Muscle layer of duodenum (tissue), 2 donors: Measurements from ENCODE around the gene PLOD3.

ENCODE experiments used
- H3K27ac ChIP-seq: one replicate; pipeline ENCODE4 v1.7.0; 2013; ENCODE audit warnings: mild to moderate bottlenecking, low read length
- H3K27me3 ChIP-seq: one replicate; pipeline ENCODE4 v1.7.0; 2013; ENCODE audit warnings: low read depth, mild to moderate bottlenecking, control low read depth, low read length
- H3K36me3 ChIP-seq, 2 donors: one replicate each; pipeline ENCODE4 v1.7.0; 2013; ENCODE audit warnings: low read length in 2 of 2, control low read depth in 1 of 2, mild to moderate bottlenecking in 1 of 2; ENCODE audit not compliant: insufficient read depth in 2 of 2, control insufficient read depth in 1 of 2
- H3K4me1 ChIP-seq, 2 donors: one replicate each; pipeline ENCODE4 v1.7.0; 2013; ENCODE audit warnings: low read length in 2 of 2, mild to moderate bottlenecking in 2 of 2, control low read depth in 1 of 2, moderate library complexity in 1 of 2; ENCODE audit not compliant: insufficient read depth in 2 of 2, control insufficient read depth in 1 of 2
- H3K4me3 ChIP-seq, 2 donors: one replicate each; pipeline ENCODE4 v1.7.0; 2013; ENCODE audit warnings: low read length in 2 of 2, low read depth in 1 of 2, mild to moderate bottlenecking in 1 of 2
- H3K9me3 ChIP-seq, 2 donors: one replicate each; pipeline ENCODE4 v1.7.0; 2013; ENCODE audit warnings: low read length in 2 of 2, control low read depth in 1 of 2, mild to moderate bottlenecking in 1 of 2; ENCODE audit not compliant: control insufficient read depth in 1 of 2
- donor health status: healthy.

Gene PLOD3

DNA sequence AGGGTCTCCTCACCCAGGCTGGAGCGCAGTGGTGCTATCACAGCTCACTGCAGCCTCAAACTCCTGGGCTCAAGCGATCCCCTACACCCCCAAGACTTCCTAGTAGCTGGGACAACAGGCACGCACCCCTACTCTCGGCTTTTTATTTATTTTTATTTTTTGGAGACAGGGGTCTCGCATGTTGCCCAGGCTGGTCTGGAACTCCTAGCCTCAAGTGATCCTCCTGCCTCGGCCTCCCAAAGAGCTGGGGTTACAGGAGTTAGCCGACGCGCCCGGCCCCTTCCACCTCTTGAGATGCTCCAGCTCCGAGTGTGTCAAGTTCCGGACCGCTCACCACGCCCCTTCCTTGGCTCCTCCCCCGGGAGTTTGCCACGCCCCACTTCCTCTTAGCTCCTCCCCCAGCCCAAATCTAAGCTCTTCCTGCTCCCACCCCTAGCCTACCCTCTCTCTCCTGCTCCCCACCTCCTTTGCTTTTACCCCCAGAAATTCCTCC lies 43.6 kb downstream of the PLOD3 start:
- H3K4me3 ChIP-seq: no peak overlapping the region
- no peaks in the 10 kb centered on the region for H3K9me3 ChIP-seq
- H3K4me1 ChIP-seq: peaks cover 0 to 29% of the 10 kb centered on the region in 2 donors
- no peaks in the 10 kb centered on the region for H3K36me3 ChIP-seq
- peaks cover 88% of the 10 kb centered on the region for H3K27me3 ChIP-seq
- H3K27ac ChIP-seq: no peak overlapping the region

DNA sequence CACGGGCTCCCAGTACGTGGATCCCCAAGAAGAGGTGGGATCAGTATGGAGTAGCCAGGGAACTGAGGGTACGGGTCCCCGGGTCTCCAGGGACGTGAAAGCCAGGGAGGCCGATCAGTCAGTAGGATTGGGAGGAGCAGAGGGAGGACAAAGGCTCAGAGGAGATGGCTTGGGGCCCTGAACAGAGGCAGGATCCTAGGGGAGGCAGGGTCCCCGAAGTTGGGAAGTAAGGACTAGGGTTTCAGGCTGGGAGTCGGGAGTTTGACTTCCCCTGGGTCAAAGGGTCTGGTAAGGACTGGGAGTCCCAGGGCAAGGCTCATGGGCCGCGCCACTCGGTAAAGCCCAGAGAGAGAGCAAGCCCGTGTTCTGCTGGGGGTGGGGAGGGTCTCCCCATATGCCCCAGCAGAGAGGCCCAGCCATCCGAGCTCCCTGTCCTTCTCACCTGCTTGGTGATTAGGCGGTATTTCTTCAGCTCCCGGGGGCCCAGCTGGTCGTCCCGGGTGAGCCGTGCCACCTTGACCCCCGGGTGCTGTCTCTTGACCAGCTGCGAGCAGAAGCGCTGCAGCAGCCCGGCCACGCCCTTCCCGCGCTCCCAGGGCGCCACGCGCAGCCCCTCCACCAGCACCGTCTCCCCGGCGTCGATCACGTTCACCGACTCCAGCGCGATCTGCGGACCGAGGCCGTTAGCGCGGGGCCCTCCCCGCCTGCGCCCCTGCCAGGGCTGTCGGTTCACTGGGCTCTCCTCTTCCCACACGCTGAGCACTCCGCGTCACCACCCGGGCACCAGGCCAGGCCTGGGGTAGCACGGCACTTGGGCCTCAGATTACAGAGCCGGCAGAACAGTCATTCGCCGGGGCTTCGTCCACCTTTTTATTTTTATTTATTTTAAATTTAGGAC lies 44.3 kb downstream of the PLOD3 start:
- Histone ChIP-seq H3K27ac (no peak overlapping the region), H3K4me3 (peak overlapping the region in 1 of 2 donors; percentile 35), H3K27me3 (peaks cover 91% of the 10 kb centered on the region), H3K36me3 (no peaks in the 10 kb centered on the region), H3K9me3 (no peaks in the 10 kb centered on the region), H3K4me1 (peaks cover 0 to 28% of the 10 kb centered on the region in 2 donors)

DNA sequence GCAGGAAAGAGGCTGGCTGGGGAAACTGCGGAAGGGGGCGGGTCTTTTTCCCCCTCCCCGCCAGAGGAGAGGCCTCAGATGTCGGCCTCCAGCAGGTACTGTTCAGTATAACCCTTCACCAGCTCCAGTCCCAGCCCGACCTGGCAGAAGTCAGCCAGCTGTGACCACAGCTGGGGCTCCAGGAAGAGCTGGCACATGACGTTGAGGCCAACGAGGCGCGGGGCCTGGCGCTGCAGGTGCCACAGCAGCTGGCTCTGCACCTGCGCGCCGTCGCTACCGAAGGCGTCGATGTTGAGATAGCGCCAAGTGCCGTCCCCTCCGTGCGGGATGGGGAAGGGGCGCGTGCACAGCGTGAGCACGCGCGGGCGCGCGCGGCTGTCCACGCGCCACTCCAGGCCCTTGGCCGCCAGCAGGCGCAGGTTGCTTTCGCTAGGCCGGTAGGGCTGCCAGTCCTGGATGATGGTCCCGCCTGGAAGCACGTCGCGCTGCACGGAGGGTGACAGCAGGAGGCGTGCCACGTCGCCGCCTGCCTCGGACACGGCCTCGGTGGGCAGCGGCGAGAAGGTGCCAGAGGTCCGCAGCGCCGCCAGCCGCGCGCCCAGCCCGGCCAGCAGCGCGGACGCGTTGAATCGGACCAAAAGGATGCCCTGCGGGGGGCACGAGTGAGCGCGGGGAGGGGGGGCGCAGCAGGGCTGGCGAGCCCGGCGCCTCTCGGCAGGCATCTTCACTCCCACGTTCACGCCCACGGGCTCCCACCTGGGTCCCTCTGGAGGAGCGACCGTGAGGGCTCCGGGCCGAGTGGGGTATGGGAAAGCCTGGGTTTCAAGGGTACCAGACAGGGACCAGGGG lies 45.2 kb downstream of the PLOD3 start:
- Histone ChIP-seq H3K4me1 (peaks cover 0 to 28% of the 10 kb centered on the region in 2 donors), H3K4me3 (no peak overlapping the region), H3K27ac (no peak overlapping the region), H3K9me3 (no peaks in the 10 kb centered on the region), H3K36me3 (no peaks in the 10 kb centered on the region), H3K27me3 (peaks cover 89% of the 10 kb centered on the region)

DNA sequence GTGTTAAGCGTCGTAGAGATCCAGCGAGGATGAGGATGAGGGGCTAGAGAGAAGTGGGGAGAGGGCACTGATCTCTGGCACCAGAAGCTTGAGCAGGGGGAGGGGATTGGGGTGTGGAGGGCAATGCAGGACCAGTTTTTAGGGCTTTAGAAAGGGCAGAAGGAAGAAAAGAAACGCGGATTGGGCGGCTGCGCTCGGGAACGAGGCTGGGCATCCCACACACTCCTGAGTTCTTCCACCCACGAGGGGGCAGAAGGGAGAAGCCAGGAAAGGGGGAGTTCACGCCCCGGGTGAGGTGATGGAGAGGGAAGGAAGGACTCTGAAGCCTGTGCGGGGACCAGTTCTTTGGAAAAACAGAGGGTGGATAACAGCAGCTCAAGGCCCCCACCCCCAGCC lies 45.9 kb downstream of the PLOD3 start:
- Histone ChIP-seq H3K4me1 (peaks cover 0 to 31% of the 10 kb centered on the region in 2 donors), H3K36me3 (no peaks in the 10 kb centered on the region), H3K9me3 (no peaks in the 10 kb centered on the region), H3K27me3 (peaks cover 85% of the 10 kb centered on the region), H3K27ac (no peak overlapping the region), H3K4me3 (no peak overlapping the region)

DNA sequence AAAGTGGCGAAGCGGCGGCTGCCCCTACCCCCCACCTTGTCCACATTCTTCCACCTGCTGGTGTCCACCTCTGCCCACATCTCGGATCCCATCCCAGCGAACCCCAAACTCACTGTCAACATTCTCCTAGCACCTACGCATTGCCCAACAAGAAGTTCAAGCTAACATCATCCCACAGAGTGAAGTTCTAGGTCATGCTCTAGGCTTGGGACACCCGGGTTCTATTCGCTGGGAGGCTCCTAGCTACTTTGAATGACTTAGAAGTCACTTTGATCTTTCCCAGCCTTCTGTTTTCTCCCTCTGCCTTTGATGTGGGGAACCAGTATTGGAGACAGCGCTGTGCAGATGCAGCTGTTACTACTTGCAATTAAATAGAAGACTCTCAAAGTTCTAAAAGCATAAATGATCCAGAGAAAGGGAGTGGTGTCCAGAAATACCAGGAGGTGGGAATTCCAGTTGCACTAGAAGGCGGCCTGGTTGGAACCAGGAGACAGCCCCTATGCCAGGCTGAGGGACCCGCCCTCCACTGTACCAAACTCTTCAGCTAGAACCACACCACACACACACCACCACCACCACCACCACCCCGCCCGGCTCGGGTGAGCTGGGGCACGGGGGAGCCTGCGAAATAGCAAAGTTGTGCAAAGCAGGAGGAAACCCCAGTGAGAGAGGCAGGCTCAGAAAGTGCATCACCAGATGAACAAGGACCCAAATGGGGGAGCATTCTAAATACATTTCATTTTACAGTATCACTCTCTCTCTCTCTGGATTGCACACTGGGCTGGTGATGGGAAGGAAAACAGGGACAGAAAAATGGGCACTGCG lies 46.6 kb downstream of the PLOD3 start:
- H3K4me3 ChIP-seq: no peak overlapping the region
- peaks cover 86% of the 10 kb centered on the region for H3K27me3 ChIP-seq
- H3K36me3 ChIP-seq: no peaks in the 10 kb centered on the region
- peaks cover 2 to 37% of the 10 kb centered on the region in 2 donors for H3K4me1 ChIP-seq
- no peaks in the 10 kb centered on the region for H3K9me3 ChIP-seq
- H3K27ac ChIP-seq: no peak overlapping the region

DNA sequence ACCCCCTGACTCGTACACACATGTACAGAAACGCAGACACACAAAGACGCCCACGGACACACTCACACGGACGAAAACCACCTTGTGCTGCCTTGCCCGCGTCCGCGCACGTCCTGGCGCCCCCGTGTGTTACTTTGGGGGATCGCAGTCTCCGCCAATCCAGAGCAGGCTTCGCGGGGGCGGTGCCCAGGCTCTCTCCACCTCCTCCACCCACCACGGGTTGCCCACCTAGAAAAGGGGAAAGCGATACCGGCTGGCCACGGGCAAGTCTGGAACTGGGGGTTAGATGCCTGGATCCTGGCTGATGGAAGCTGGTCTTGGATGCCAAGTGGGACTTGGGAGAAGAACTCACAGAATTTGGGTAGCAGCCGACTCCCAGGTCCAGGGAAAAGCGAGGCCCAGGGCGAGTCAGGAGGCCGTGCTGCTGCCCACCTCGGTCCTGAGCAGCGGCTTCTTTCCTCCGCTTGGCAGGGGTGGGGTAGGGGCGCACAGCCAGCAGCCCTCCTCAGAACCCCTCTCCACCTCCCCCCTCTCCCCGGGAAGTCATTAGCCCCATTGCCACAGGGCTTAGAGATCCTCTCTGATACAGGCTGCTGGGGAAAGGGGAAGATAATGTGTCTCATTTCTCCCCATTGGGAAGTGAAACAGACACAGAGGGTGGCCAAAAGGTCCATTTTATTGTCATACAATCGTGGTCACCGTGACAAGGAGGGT lies 47.4 kb downstream of the PLOD3 start:
- H3K4me1 ChIP-seq: peaks cover 4 to 46% of the 10 kb centered on the region in 2 donors
- peaks cover 83% of the 10 kb centered on the region for H3K27me3 ChIP-seq

DNA sequence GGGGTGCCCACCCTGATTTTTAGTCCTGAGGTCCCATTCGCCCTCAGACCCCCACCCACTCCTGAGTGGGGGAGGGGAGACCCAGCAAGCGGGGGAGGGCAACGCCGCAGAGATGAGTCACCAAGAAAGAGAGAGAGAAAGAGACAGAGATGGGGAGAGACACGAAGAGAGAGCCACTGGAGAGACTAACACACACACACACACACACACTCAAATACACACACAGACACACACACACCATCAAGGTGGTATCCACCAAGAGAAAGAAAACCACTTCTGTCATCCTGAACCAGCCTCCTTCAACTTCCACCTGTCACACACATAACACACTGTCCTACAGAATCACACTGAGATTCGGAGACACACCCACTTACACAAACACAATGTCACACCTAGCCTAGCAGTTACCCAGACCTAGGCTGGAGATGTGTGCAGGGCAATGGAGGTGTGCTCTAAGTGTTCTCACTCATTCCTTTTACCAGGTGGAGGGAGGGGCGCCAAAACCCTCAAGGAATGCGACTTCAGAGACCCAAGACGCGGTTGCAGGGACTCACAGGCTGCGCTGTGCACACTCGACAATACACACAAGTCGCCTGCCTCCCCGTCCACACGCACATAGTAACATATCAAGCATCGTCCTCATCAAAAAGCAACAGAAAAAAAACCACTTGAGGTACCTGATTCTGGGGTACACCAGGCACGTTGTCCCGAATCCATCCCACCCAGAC lies 48.1 kb downstream of the PLOD3 start:
- Histone ChIP-seq H3K4me3 (no peak overlapping the region), H3K4me1 (peaks cover 4 to 53% of the 10 kb centered on the region in 2 donors), H3K9me3 (no peaks in the 10 kb centered on the region), H3K36me3 (no peaks in the 10 kb centered on the region), H3K27me3 (peaks cover 87% of the 10 kb centered on the region), H3K27ac (no peak overlapping the region)

More for the DNA sequence above, 47.4 kb downstream of the PLOD3 start:
- Histone ChIP-seq H3K36me3 (no peaks in the 10 kb centered on the region), H3K9me3 (no peaks in the 10 kb centered on the region), H3K4me3 (no peak overlapping the region), H3K27ac (no peak overlapping the region)

DNA sequence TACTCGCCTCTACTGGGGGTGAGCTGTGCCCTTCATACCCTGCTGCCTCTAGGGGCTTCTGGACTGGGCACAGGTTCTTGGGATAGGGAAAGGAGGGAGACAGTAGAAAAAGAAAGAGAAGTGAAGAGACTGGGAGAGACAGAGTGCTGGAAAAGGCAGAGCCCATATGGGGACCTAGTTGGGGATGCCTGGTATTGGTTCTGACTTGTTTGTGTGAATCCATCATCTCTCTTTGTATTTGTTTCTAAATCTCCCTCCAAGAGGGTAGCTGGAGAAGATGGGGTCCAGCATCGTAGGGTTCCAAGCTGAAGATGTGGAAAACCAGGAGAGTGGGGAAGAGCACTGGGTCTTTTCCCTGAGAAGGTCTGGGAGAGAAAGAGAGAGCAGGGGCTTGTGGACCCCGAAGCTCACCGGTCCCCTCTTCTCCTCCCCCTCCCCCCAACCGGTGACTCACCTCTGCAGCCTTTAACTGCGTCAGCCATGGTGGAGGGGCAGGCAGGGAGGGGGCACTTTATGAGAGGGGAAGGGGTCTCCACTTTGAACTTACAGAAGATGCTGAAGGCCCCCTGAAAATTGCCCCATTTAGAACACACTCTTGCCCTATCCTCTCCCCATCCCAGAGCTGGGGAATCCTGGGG lies 48.9 kb downstream of the PLOD3 start:
- no peaks in the 10 kb centered on the region for H3K9me3 ChIP-seq
- H3K27ac ChIP-seq: no peak overlapping the region
- H3K4me1 ChIP-seq: peaks cover 4 to 60% of the 10 kb centered on the region in 2 donors
- no peaks in the 10 kb centered on the region for H3K36me3 ChIP-seq
- peaks cover 87% of the 10 kb centered on the region for H3K27me3 ChIP-seq
- no peak overlapping the region for H3K4me3 ChIP-seq

DNA sequence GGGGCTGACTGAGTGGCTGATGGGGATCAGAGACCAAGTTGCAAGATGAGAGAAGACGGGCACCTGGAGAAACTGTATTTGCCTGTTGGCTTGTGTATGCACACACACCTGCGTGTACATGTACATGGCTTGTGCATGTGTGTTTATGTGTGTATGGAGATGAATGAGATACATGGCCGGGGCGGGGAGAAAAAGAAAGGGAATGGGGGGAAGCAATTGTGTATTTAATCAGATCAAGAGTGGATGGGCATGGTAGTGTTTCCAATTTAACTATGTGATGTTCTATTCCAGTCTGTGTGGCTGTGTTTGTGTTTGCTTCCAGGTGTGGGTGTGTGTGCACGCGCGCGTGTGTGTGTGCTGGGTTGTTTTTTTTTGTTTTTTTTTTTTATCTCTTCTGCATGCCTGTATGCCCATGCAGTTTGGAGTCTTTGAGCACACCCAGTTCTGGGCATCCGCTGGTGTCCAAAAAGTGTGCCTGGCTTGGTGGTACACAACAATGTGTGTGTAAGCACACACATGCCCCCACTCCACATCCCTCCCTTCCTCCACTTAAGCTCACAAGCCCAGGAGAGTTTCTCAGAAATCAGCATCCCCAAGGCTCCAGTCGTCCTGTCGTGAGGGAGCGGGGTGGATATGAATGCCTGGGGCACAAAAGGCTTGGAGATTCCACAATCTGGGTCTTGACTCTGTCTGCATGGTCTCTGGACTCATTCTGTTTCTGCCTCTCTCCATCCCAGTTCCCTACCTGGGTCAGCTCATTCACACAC lies 49.6 kb downstream of the PLOD3 start:
- Histone ChIP-seq H3K9me3 (no peaks in the 10 kb centered on the region), H3K27me3 (peaks cover 80% of the 10 kb centered on the region), H3K4me3 (no peak overlapping the region), H3K4me1 (peaks cover 4 to 59% of the 10 kb centered on the region in 2 donors), H3K36me3 (no peaks in the 10 kb centered on the region), H3K27ac (no peak overlapping the region)
